Stimulated activated CD4-positive, alpha-beta T cell treated with anti-CD3 and anti-CD28 coated beads, Interleukin-4, amount 100 ng/mL, for 4 hours (primary cell): ENCODE measurements around the gene TAF13.
"Not testable (repeated sequence)": the region's sequence is repeated elsewhere in the genome, so short reads cannot be mapped to it uniquely, and the experiment has no call there.

Source experiments
- DNase-seq, 2 experiments: peaks; one replicate each; pipeline ENCODE4 v3.0.0-alpha.2; 2020

The TAF13 gene

GRCh38 chr1:109091078-109091838 is 15.5 kb upstream of the TAF13 start:
- DNase-seq: no peak

- DNase-seq: peak; percentile 77 to 86
Observed at GRCh38 chr1:109090196-109091077, 14.6 kb upstream of the TAF13 start, which contains the start of gene TMEM167B. TMEM167B (plus strand) TSS chr1:109090764; CDS start chr1:109090873, 109 bp downstream.

DNA sequence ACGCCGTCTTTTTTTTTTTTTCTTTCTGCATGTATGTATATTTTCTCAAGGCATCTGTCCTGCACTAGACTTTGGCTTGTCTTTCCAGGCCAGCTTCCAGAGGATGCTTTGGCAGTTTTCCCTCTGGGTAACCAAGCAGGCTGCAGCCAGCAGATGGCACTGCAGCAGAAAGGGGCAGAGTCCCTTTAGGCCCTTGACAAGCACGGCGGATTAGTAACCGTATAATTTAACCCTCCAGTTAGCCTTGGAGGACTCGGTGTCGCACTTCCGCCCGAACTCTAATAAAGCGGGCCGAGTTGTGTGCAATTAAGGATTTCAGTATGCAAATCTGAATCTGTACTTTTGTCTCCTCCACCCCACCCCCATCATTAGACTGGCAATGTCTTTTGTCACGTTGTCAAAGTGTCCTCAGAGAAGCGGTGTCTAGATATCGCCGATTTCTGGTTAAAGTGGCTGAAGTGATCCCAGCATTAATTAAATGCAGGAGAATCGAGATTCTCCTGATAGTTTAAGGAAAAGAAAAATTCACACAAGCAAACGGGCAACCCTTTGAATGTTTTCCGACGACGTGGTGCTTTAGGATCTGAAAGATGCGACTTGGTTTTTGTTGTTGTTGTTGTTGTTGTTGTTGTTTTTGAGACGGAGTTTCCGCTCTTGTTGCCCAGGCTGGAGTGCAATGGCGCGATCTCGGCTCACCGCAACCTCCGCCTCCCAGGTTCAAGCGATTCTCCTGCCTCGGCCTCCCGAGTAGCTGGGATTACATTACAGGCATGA is 13.6 kb upstream of the TAF13 start:
- DNase-seq: no peak

DNA sequence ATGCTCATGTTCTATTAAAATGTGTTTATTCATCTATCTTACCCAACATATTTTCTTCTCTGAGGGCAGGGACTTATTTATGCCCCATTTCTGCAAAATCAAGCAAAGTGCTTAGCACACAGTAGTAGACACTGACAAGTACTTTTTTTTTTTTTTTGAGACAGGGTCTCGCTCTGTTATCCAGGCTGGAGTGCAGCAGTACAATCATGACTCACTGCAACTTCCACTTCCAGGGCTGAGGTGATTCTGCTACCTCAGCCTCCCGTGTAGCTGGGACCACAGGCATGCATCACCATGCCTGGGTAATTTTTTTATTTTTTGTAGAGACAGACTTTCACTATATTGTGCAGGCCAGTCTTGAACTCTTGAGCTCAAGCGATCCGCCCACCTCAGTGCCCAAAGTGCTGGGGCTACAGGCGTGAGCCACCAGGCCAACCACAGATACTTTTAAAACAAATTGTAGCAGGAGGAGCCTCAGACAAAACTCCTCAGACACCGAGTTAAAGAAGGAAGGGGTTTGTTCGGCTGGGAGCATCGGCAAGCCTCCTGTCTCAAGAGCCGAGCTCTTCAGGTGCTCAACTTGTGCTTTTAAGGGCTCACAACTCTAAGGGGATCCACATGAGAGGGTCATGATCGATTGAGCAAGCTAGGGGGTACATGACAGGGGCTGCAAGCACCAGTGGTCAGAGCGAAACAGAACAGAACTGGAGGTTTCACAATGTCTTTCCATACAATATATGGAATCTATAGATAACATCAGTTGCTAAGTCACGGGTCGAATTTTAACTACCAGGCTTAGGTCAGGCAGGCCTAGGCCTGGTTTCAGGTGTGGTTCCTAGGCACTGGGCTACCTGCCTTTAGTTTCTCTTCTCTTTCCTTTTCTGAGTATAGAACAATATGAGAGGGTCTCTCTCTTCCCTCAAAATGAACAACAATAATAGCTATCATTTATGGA is 9.0 kb upstream of the TAF13 start:
- DNase-seq: no peak

DNA sequence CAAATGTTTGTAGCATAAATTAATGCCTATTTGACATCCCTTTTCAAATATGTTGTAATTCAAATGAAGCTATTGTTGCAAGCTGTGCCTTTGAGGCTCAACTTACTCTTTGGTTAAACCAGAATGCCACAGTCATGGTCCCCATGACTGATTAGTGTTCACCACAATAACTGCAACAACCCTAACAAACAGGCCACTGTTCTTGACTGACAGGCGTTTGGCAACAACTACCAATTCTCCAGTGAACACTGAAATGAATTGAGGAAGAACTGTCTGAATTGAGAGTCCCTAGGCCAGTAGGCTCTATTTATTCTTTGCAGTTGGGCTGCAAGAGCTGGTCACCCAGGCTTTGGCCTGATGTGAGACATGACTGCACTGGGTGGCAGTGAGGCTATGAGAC is 8.1 kb upstream of the TAF13 start:
- no peak for DNase-seq

DNA sequence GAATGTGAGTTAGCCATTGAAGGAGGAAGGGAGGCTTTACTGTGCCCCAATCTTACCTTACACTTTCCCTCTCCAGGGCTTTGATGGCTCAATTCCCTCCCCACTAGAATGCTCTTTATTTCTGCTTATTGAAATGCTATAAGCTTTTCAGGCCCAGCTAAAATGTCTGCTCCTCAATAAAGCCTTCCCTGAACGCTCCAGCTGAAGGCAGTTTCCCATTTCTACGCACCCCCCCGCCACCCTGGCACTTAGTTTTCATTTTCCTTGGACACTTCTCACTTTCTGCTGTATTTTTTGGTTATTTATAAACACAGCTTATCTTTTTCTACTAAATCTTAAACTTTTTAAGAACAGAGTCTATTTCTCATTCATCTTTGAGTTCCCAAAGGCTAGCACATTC is 7.7 kb upstream of the TAF13 start:
- DNase-seq: no peak

GRCh38 chr1:109080441-109081082 is 4.8 kb upstream of the TAF13 start:
- no peak for DNase-seq

- no peak for DNase-seq
Observed at GRCh38 chr1:109079240-109079622, 3.4 kb upstream of the TAF13 start.

- DNase-seq: no peak
Observed at GRCh38 chr1:109078317-109078716, 2.5 kb upstream of the TAF13 start.

GRCh38 chr1:109069294-109069693 is 6.5 kb downstream of the TAF13 start:
- DNase-seq: no peak

- no peak for DNase-seq
Observed at GRCh38 chr1:109067883-109068282, 7.9 kb downstream of the TAF13 start.

- no peak for DNase-seq
Observed at GRCh38 chr1:109065137-109065536, 10.7 kb downstream of the TAF13 start.

- DNase-seq: no peak
Observed at GRCh38 chr1:109061183-109061582, 14.6 kb downstream of the TAF13 start.

- no peak for DNase-seq
Observed at GRCh38 chr1:109060707-109061106, 15.1 kb downstream of the TAF13 start.

DNA sequence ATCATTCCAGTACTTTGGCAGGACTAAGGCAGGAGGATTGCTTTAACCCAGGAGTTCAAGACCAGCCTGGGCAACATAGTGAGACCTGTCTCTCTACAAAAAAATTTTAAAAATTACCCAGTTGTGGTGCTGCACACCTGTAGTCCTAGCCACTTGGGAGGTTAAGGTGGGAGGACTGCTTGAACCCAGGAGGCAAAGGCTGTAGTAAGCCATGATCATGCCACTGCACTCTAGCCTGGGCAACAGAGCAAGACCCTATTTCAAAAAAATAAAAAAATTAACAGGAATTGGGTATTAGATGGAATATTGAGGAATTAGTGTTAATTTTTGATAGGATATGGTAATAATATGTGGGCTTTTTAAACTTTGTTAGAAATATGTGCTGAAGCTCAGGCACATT is 16.8 kb downstream of the TAF13 start:
- no peak for DNase-seq

DNA sequence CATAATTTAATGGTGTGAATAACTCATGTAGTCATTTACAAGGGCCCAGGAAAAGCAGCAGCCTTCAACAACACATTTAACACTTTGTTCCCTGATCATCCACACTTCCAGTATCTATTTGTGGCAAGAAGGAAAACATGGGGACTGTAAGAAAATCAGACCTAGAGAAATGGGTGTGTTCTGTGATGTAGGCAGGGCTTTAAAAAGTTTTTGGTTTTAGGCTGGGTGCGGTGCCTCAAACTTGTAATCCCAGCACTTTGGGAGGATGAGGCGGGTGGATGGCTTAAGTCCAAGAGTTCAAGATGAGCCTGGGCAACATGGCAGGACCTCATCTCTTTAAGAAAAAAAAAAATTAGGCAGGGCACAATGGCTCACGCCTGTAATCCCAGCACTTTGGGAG is 19.7 kb downstream of the TAF13 start:
- DNase-seq: no peak

DNA sequence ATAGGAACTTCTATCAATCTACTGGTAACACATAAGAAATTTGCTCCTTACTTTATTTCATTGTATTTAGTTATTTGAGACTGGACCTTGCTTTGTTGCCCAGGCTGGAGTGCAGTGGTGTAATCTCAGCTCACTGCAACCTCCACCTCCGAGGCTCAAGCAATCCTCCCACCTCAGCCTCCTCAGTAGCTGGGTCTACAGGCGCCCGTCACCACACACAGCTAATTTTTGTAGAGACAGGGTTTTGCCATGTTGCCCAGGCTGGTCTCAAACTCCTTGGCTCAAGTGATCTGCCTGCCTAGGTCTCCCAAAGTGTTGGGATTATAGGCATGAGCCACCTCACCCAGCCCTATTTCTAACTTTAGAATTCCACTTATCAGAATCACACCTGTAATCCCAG is 23.7 kb downstream of the TAF13 start:
- DNase-seq: not testable (repeated sequence)

DNA sequence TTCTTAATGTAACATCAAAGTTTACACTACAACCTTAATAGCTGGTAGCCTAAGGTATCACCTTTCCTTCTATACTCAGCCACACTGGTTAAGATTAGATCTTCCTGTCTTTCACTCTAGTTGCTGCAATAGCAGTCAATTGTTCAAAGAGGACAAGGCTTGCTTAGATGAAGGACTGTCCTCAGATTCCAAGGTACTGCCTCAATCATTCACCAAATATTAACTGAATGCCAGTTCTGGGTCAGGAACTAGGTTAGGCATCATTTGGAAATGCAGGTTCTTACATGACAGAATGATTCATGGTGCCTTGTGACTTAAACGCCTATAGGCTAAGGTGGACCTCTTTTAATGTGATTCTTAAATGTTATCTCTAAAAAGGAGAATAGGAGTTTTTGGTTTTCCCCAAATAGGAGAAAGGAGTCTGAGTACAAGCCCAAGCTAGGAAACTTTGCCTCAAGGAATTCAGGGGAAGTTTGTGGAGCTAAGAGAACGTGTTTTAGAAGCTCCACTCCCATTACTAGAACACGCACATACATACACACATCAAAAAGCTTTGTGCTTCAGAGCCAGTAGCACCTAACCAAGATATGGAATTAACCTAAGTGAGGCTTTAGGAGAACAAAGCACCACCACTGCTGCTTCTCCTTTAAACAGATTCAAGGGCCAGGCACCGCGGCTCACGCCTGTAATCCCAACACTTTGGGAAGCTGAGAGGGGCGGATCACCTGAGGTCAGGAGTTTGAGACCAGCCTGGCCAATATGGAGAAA is 25.4 kb downstream of the TAF13 start:
- DNase-seq: no peak

DNA sequence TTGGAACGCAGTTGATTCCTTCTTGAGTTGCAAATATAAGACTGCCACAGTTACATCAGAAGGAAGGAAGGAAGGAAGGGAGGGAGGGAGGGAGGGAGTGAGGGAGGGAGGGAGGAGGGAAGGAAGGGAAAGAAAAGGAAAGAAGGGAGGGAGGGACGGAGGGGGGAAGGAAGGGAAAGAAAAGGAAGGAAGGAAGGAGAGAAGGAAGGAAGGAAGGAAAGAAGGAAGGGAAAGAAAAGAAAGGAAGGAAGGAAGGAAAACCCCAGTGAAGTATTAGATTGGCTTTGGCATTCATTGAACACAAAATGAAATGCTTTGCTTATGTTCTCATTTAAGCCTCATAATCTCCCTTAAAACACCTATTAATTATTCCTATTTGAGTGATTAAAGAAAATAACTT is 27.5 kb downstream of the TAF13 start:
- DNase-seq: no peak

GRCh38 chr1:109047339-109047738 is 28.5 kb downstream of the TAF13 start:
- DNase-seq: no peak

DNA sequence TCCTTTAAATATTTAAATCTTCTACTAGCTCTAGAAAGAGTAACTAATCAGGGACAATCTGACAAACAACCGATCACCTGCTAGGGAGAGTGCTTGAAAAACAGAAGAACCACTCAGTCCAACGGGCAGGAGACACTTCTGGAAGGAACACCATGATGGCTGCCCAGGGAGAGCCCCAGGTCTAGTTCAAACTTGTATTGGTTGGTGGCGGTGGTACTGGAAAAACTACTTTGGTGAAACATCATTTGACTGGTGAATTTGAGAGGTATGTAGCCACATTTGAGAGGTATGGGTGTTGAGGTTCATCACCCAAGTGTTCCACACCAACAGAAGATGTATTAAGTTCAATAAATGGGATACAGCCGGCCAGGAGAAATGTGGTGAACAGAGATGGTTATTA is 29.1 kb downstream of the TAF13 start:
- no peak for DNase-seq
